ENCODE data around the gene TXNDC16.
A peak's percentile ranks its signal among the peaks of the same experiment; 100 is the strongest.
"Not testable (repeated sequence)": the region's sequence is repeated elsewhere in the genome, so short reads cannot be mapped to it uniquely, and the experiment has no call there.

Gene TXNDC16

DNA sequence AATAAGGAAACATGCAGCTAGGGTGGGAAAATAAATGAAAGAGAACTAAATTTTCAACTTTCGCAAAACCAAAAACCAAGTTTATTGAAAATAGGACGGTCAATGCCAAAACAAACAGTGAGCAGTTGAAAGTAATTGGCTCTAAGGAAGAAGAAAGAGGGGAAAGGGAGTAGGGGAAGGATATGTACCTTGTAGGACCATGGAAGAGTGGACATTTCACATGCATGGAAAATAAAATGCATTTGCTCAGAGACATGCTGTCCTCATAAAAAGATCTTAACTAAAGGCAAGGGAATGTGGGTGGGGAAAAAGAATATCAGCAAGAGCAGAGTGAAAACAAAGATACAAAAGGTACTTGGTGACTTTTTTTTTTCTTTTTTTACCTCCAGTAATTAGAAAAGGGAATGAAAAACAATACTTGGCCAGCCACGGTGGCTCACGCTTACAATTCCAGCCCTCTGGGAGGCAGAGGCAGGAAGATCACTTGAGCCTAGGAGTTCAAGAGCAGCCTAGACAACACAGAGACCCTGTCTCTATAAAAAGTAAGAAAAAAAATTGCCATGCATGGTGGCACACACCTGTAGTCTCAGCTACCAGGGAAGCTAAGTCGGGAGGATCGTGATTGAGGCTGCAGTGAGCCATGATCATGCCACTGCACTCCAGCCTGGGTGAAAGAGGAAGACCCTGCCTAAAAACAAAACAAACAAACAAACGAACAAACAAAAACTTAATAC, 6.6 kb downstream of the TXNDC16 start:
- no peak for DNase-seq (ENCODE audit: low spot score)

DNA sequence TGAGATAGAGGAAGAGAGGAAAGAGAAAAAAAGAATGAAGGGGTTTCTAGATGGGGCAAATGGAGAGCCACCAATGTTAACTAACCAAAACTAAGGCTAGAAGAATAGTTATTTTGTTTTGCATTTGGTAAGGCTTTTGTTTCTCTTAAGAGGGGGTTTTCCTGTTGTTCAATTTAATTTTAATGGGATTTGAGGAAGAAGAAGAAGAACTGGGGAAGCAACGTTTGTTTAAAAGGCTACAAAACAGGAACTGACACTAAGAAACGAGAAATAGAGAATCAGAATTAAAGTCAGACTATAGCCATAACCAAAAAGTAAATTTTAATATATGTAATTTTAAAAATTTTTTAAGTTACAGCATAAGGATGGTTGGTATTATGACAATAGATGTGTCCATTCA, 13.7 kb downstream of the TXNDC16 start:
- no peak for DNase-seq (ENCODE audit: low spot score)

DNA sequence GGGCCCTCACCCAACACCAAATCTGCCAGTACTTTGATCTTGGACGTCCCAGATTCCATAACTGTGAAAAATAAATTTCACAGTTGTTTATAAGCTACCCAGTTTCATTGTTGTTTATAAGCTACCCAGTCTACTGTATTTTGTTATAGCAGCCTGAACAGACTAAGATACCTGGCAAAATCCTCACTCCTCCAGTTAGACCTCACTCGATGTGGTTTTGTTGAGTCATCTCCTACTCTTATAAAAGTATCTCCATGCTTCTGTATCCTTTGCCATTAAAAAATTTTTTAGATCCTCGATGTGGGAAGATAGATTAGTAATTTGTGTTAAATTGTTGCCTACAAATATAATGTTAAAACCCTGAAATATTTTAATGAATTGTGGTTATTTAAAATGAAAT, 16.0 kb downstream of the TXNDC16 start:
- DNase-seq (ENCODE audit: low spot score), result no peak

DNA sequence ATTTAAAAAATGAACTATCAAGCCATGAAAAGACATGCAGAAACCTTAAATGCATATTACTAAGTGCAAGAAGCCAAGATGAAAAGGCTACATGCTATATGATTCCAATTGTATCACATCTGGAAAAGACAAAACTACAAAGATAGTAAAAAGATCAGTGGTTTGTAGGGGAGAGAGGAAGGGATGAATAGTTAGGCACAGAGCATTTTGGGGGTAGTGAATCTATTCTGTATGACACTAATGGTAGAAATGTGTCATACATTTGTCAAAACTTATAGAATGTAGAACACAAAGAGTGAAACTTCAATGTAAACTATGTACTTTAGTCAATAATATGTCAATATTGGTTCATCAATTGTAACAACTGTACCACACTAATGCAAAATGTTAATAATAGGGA, 20.8 kb downstream of the TXNDC16 start:
- DNase-seq (ENCODE audit: low spot score), result no peak

DNA sequence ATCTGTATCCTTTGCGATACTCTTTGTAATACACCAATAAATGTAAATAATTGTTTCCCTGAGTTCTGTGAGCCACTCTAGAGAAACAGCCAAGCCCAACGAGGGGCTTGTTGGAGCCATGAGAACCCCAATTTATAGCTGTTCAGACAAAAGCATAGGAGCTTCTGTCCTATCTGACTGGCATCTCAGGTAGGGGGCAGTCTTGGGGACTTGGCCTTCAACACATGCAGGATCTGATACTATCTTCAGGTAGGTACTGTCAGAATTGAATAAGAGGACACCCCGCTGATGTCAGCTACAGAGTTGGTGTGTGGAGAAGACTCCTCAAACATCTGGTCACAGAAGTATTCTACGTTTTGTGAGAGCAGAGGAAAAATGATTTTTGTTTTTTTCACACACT, 25.3 kb downstream of the TXNDC16 start:
- DNase-seq (ENCODE audit: low spot score), result no peak

DNA sequence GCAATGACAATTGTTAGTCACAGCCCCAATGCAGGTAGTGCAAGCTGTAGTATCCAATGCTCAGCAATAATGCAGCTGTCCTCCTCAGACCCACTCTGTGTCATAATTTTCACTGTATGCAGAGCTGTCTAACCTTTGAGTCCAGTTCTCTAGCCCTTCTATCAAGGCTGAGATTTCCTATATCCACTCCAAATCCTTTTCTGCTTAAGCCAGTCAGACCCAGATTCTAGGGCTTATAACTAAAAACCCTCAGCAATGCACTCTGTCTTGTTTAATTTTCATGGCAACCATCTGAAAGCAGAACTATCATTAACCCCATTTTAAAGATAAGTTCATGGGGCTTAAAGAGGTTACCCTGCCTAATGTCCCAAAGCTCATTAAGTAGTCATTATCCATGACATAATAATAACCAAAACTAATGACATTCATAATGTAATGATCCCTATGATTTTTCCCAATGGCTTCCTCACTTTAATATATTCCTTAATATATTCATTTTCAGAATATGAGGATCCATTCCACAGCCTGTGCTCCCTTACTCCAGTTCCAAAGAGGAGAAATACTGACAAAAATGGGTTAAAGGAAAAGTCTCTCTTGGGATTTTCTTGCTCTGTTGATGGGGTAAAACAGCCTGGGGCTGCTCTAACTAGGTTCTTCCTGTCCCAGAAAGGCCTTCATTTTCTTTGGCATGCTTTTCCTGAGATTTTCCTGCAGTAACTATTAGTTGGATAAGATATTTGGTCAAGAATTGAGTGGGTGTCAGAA, 29.5 kb downstream of the TXNDC16 start:
- no peak for DNase-seq (ENCODE audit: low spot score)

DNA sequence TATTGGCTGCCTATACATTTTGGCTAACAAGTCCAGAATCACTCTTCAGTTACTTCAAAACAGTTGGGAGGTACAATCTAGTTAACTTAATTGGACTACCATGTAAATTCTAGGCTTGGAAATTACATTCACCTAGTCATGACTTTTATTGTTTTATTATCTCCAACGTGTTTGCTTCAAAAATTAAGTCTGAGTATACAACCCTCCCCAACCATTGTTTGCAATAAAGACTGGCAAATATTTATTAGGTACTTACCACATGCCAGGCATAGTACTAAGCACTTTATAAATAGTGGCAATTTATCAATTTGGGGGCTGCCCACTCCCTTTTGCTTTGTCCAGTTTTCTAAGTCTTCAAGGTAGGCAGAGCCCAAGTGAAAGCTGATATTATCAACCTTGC, 30.3 kb downstream of the TXNDC16 start:
- no peak for DNase-seq (ENCODE audit: low spot score)

DNA sequence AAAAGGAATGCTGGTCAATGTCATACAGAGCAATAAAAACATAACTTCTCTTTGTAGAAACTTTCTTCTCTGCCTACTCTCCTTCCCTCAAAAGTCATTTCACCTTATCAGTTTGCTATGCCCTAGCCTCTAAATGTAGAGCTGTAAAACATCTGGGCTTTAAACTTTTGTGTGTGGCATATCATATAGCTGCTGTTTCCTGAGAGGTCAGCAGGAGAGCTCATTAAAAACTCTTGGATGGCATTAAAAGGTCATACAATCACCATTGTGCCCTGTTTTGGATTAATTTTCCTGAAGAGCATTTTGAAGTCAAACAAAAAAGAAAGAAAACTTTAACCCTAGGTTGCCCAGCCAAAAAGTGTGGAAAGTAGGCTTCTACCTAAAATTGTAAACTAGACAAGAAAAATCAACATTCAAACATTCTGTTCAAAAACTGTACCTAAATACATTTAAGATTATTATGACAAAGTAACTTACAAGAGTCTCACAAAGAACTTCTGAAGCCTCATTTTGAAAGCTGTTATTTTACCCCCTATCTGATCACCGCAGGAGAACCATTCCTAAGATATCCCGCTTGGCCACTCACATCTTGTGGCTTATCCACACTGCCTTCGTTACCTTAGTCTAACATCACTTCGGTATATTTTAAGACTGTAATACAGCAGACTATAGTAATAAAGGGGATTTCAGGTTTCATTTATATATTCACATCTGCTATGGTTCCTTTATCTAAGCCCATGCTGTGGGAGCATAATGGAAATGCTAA, 38.1 kb downstream of the TXNDC16 start:
- DNase-seq (ENCODE audit: low spot score), result no peak

DNA sequence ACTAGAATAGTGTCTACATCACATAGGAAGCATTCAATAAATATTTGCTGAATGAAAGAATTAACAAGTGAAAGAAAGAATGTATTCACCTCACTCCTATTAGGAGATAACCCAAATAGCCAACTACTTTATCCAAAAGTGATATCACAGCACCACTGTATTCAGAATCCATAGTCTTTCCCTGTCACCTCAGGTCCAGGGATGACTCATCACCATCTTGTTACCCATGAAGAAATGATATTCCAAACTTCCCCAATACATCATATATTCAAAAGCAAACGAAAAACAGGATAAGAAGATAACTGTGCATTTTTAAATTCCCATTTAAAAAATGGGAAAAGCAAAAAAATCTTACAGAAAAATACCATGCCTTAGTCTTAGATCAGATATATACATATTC, 39.1 kb downstream of the TXNDC16 start:
- DNase-seq (ENCODE audit: low spot score), result no peak

DNA sequence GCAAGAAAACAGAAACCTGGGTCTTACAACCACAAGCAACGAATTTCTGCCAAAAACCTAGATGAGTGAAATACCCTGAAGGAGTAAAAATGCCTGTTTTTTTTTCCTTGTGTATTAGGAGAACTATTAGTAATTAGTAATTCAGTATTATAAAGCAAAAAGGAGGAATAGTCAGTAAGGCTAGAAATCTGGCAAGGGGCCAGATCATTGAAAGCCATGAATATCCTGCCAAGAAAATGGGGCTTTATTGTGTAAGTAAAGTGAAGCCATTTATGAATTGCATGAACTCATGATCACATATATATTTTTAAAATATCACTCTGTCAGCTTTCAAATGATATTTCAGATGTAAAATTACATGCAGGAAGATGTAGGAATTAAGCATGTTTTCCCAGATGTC, 57.9 kb downstream of the TXNDC16 start:
- DNase-seq (ENCODE audit: low spot score), result peak; percentile 9

DNA sequence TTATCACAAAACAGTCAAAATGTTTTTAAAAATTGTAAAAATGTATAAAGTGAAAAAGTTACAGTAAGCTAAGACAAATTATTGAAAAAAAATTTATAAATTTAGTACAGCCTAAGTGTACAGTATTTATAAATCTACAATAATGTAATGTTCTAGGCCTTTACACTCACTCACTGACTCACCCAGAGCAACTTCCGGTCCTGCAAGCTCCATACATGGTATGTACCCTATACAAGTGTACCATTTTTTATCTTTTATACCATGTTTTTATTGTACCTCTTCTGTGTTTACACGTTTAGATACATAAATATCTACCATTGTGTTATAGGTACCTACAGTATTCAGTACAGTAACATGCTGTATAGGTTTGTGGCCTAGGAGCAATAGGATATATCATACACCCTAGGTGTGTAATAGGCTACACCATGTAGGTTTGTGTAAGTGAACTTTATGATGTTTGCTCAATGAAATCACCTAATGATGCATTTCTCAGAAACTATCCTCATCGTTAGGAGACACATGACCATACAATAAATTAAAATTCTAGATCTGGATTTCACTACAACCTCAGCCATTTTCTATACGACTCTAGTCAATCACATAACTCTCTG, 66.8 kb downstream of the TXNDC16 start:
- no peak for DNase-seq (ENCODE audit: low spot score)

DNA sequence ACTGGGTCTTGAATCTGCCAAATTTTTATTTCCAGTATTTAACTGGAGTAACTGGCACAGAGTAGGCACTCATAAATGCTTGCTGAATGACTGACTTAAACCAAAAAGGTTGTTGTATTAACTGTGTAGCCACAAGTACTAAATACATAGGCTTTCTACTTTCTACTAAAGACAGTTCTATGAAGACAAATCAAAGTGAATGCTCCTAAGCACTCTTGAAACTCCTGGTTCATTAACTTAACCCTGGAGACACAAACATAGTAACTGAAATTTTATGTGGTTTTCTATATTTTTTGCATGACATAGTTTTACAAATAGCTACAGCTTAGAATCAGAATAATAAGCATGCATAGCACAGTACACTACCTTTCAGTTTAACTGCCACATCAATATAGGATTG, 70.4 kb downstream of the TXNDC16 start:
- no peak for DNase-seq (ENCODE audit: low spot score)

DNA sequence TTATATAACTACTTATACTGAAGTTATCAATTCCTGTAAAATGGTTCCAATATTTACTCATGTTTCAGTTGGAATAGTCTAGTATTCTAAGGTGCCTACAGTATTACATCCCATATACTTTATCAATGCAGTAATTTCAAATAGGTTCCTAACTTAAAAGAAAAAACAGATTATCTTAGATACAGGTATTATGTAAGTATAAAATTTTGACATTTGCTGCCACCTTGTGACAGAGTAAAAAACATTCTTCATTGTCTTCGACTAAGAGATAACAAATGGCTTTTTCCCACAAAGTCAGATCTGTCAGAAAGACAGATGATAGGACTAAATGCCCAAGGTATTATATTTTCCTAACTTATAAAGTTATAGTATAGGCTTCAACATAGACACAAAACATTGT, 78.7 kb downstream of the TXNDC16 start:
- DNase-seq (ENCODE audit: low spot score), result peak; percentile 16

DNA sequence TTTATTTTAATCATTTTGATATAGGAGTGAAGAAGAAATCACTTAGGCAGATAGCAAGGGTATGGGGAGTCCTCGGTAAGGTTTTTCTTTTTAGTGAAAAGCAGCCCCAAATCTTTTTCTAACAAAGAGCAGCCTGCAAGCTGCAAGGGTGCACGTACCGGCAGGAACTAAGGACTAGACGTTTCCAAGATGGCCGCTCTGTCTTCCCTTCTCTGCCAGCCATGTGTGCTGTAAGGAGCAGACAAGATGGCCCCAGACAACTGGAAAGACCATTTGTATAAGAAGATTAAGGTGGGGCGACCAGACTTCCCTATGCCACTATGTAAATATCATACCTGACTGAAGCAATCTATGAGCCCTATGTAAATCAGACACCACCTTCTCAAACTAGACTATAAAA, 79.6 kb downstream of the TXNDC16 start:
- DNase-seq (ENCODE audit: low spot score), result no peak

DNA sequence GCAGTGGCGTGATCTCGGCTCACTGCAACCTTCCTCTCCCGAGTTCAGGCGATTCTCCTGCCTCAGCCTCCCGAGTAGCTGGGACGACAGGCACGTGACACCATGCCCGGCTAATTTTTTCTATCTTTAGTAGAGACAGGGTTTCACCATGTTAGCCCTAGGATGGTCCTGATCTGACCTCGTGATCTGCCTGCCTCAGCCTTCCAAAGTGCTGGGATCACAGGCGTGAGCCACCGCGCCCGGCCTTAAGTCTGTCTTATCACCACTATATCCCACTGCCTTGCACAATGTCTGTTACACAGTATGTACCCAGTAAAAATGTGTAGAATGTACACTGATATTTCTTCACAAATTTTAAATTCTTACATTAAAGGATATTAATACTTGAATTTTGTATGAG, 80.1 kb downstream of the TXNDC16 start:
- DNase-seq (ENCODE audit: low spot score), result not testable (repeated sequence)

DNA sequence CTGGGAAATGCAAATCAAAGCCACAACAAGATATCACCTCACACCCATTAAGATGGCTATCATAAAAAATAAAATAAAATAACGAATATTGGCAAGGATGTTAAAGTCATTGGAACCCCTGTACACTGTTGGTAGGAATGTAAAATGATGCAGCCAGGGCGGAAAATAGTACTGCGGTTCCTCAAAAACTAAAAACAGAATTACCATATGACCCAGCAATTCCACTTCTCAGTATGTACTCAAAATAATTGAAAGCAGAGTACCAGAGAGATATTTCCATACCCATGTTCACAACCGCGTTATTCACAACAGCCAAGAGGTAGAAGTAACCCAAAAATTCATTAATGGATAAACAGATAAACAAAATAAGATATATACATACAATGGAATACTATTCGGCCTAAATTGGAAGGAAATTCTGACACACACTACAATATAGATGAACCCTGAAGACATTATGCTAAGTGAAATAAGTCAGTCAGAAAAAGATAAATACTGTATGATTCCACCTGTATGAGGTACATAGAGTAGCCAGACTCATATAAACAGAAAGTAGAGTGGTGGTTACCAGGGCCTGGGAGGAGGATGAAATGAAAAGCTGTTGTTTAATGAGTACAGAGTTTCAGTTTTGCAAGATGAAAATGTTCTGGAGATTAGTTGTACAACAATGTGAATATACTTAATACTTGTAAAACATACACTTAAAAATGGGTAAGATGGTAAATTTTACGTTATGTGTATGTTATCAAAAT, 84.6 kb downstream of the TXNDC16 start:
- no peak for DNase-seq (ENCODE audit: low spot score)

DNA sequence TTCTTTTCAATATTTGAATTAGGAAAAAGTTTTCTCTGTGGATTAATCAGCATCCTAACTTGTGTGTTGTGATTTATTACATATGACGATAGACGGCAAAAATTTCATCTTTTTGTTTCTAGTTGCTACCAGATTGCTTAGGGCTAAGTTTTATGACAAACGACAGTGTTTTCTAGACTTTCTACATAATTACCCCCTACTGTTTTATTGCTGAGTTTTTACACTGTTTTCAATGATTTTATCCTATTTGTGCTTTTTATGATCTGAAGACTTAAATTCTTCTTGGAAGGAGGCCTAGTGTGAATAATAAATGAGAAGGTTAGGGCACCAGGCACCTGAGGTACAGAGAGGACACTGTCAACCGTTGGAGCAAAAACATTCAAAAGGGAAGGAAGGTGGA, 88.1 kb downstream of the TXNDC16 start:
- no peak for DNase-seq (ENCODE audit: low spot score)

DNA sequence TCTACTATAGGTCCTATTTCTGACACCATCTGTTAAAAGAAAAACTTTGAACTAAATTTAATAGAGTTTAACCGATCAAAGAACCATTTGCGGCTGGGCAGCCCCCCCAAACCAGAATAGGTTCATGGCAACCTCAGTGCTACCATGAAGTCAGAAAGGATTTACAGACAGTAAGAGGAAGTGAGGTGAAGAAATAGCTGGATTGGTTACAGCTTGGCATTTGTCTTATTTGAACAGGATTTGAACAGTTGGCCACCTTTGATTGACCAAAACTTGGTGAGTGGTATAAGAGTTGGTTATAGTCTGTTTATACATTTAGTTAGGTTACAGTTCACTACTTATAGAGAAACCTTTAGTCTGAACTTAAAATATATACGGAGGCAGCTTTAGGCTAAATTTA, 88.9 kb downstream of the TXNDC16 start:
- DNase-seq (ENCODE audit: low spot score), result no peak

DNA sequence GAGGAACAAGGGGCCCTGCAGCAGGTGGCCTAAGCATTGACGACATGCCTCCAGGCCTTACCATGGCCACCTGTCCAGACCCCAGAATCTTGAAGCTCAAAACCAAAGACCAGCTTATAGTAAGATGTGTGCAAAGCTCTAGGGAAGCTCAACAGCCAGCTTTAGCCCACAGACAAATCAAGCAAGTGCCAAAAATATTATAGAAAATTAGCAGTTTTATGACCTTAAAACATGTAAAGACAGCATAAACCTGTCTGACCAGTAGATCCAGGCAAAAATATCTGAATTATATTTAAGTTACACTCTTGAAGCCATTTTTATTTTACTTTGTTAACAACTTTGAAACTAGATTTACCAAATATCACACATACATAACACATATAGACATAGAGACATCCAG, 90.6 kb downstream of the TXNDC16 start:
- no peak for DNase-seq (ENCODE audit: low spot score)

DNA sequence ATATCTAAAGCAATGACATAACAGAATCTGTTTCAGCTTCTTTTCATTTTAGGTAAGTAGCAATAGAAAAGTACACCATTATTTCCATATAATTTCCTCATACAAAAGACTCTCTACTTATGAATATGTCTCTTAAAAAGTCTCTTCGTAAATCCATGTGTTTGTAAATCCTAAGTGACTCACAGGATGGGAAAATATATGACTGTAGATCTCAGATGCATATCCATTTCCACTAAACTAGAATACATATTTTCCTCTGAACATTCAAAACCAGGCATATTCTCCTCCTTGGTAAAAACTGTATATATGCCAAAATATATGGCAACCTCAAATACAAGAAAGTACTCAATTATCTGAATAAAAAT, 93.6 kb downstream of the TXNDC16 start:
- DNase-seq (ENCODE audit: low spot score), result no peak

DNA sequence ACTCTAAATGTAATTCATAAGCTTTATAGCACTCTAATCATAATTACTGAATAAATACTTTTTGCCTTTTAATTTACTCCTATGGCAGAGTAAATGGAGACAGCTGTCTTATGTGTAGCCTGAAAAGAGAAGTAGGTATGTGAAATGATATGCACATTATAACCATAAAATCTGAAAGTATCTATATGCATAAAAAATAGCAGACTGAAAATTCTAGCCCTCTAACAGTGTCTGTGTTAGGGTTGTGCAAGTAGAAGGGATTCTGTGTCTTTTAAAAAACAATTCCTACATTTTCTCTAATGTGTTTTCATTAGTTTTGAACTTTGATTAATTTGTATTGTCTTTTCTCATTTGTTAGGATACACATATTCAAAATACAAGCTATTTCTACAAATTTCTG, 94.9 kb downstream of the TXNDC16 start:
- DNase-seq (ENCODE audit: low spot score), result no peak
